ENCODE results near the gene ROPN1.

The ROPN1 gene

DNA sequence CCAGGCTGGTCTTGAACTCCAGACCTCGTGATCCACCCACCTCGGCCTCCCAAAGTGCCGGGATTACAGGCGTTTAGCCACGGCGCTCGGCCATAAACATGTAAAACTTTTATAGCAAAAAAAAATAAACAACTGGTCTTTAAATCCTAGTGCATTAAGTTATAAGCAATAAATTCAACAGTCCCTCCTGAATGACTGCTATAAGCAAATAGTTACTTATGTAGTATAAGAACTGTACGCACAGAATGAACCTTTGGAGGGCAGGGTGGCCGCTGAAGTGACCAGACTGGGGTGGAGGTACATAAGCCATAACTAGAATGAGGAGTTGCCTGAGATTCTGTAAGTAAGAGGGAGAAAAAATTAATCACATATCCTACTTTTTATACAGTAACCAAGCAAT, 43.5 kb downstream of the ROPN1 start:
- TF ChIP-seq, protein P1, sequence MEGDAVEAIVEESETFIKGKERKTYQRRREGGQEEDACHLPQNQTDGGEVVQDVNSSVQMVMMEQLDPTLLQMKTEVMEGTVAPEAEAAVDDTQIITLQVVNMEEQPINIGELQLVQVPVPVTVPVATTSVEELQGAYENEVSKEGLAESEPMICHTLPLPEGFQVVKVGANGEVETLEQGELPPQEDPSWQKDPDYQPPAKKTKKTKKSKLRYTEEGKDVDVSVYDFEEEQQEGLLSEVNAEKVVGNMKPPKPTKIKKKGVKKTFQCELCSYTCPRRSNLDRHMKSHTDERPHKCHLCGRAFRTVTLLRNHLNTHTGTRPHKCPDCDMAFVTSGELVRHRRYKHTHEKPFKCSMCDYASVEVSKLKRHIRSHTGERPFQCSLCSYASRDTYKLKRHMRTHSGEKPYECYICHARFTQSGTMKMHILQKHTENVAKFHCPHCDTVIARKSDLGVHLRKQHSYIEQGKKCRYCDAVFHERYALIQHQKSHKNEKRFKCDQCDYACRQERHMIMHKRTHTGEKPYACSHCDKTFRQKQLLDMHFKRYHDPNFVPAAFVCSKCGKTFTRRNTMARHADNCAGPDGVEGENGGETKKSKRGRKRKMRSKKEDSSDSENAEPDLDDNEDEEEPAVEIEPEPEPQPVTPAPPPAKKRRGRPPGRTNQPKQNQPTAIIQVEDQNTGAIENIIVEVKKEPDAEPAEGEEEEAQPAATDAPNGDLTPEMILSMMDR (IDR thresholded peaks at IDR 0.05), result no peak
- DNase-seq (ENCODE audit: low spot score), result no peak
- no peak overlapping the region for H3K27ac ChIP-seq
- no peak overlapping the region for H3K4me3 ChIP-seq

DNA sequence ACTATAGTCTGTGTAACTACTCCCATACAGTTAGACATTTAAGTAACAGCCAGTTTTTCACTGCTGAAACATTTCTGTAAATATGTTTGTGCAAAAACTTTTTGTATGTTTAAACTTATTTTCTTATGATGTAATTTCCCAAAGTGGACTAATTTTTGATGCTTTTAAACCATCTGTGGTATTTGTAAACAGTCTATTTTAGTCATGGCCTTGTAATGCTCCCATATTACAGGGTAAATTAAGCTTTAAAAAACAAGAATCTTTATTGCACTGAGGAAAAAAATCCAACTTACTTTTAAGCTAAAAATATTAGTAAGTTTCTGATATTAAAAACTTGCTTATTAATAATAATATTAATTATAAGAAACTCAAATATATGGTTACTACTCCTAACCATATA, 44.4 kb downstream of the ROPN1 start:
- Histone ChIP-seq H3K27ac (no peak overlapping the region), H3K4me3 (no peak overlapping the region)
- TF ChIP-seq, protein P1 (IDR thresholded peaks at IDR 0.05), result no peak
- DNase-seq (ENCODE audit: low spot score), result no peak

DNA sequence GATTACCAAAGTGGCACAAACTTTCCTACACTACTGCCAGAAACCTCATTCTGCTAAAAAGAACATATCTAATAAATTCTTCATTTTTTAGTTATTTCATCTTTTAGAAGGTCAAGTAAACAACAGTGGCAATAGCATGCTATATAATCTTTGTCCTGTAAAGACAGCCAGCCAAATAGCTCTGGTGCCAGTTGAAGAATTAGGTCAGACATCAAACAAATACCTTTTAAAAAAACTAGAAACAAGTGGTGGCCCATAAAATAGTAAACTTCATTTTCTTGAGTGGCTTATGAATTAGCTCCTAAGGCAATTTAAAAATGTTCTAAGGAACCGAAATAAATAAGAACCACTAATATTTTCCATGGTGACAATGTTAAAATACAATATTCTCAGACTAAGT, 50.4 kb downstream of the ROPN1 start:
- Histone ChIP-seq H3K4me3 (no peak overlapping the region), H3K27ac (no peak overlapping the region)
- no peak for DNase-seq (ENCODE audit: low spot score)
- TF ChIP-seq, protein P1 (IDR thresholded peaks at IDR 0.05), result no peak

DNA sequence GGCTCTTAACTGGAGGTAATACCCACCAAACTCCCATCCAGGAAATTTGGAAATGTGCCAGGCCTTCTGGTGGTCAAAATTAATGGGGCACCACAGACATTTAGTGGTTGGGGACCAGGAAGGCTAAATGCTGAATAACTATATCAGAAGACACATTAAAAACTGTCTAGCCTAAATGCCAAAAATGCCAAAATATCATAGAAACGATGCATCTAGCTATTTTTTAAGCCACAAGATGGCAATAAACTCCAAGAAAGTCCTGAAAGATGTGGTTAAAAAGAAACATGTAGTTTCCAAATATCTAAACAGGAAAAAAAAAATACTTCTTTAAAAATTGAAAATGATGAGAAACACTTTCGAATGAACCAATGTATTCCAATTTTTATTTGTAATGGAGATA, 50.8 kb downstream of the ROPN1 start:
- TF ChIP-seq, protein P1 (IDR thresholded peaks at IDR 0.05), result no peak
- no peak for DNase-seq (ENCODE audit: low spot score)
- Histone ChIP-seq H3K27ac (peak overlapping the region in 1 of 2 donors; percentile 28), H3K4me3 (no peak overlapping the region)

DNA sequence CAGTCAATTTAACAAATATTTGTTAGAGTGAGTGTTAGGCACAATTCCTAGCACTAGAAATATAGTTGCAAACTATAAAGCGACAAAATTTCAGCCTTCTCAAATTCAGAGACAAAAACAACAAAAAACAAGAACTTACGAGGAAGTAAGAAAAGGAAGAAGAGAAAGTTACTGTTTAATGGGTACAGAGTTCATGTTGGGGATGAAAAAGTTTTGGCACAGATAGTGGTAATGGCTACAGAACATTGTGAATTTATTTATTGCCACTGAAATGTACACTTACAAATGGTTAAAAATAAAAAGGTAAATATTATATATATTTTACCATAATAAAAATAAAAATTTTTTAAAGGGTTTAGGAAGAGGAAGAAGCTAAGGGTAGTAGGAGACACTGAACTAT, 52.2 kb downstream of the ROPN1 start:
- no peak for DNase-seq (ENCODE audit: low spot score)
- no peak overlapping the region for H3K4me3 ChIP-seq
- TF ChIP-seq, protein P1 (IDR thresholded peaks at IDR 0.05), result no peak
- H3K27ac ChIP-seq, result no peak overlapping the region

DNA sequence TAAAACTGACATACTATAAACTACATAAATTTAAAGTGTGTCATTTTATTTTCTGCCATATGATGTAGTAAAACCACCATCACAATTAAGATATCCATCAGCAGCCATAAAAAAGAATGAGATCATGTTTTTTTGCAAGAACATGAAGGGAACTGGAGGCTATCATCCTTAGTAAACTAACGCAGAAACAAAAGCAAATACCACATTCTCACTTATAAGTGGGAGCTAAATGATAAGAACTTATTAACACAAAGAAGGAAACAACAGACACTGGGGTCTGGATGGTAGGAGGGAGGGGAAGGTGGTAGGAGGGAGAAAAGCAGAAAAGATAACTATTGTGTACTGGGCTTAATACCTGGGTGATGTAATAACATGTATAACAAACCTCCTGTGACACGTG, 55.5 kb downstream of the ROPN1 start:
- TF ChIP-seq, protein P1 (IDR thresholded peaks at IDR 0.05), result no peak

DNA sequence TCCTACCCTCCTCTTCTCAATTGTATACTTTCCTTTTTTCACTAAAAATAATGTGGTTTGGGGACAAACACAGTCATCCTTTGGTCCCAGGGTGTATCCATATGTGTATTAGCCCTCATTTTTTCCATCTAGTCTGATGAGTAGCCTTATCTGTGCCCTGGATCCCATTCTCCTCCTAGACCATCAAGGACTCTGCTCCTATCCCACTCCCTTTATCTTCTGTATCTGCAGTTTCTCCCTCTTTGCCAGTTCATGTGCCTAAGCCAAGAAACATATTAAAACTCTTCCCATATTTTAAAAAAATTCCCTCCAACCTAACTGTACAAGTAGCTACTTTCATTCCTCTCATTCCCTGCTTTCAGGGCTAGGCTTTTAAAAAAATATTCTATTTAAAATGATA, 56.1 kb downstream of the ROPN1 start:
- Histone ChIP-seq H3K27ac (peak overlapping the region in 1 of 2 donors; percentile 5), H3K4me3 (no peak overlapping the region)
- TF ChIP-seq, protein P1 (IDR thresholded peaks at IDR 0.05), result no peak
- DNase-seq (ENCODE audit: low spot score), result no peak

More for the DNA sequence above, 55.5 kb downstream of the ROPN1 start:
- Histone ChIP-seq H3K27ac (no peak overlapping the region), H3K4me3 (no peak overlapping the region)
- no peak for DNase-seq (ENCODE audit: low spot score)
